Adipose tissue (tissue), 3 donors: ENCODE measurements around the gene GRM5. TPM values are rescaled to one million over a fixed set of nuclear protein-coding genes. Genes with fewer than 3 reads are reported as not detected.

Source experiments
- H3K27ac ChIP-seq: one replicate; pipeline ENCODE4 v1.5.1; 2013; ENCODE audit warnings: low read depth, low read length
- WGBS, 3 donors: extraction: QIAGEN DNeasy Blood & Tissue Kit; methylation state at CpG; one replicate each; pipeline ENCODE4 v1.1.7; 2013; 5-methylcytosine and 5-hydroxymethylcytosine counted together
- polyA plus RNA-seq, 3 donors: library from polyadenylated mRNA; stranded (reverse); fragments of 200-250 nt; gene quantifications; one replicate each; pipeline ENCODE4 v1.2.3, GENCODE V29; 2013
- donor health status: healthy with polysubstance abuse.
- donor health status: Bipolar disorder and iron deficiency.
- donor health status: healthy.

Gene GRM5
- polyA plus RNA-seq, 3 donors = 0.01 TPM; not detected in 2

DNA sequence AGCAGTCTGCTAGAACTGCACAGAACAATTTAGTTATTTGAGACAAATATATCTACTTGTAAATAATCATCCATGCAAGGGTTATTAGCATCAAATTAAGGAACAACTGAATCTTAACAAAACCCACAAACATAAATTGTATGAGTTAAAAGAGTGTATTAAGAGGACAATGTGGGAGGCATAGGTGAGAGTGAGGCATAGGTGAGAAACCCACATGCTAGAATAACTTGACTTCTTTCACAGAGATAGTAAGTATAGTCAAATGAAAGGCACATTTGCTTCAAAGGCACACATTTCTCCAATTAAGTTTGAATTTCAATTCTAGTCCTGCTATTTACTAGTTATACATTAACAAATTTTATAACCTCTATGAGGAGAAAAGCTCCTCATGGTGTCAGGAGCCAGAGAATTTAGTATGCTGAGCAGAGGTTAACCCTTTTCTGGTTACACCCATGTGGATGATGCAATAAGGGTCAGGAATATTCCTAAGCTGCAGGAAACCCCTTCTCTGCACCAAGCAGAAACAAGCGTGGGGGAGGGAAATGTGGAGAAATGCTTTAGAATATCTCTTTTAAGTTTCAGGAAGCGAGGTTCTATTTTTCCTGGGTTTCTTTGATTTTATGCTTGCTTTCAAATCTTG, 264.2 kb downstream of the GRM5 start:
- H3K27ac ChIP-seq = no peak overlapping the region
- 72 to 80% (median 78%) methylated on average over 2 of the region's 2 CpGs for WGBS, 3 donors

GRCh38 chr11:88799771-88800500, 265.8 kb downstream of the GRM5 start:
- 30 to 51% (median 46%) methylated on average over 1 of the region's 1 CpG for WGBS, 3 donors
- H3K27ac ChIP-seq = no peak overlapping the region

DNA sequence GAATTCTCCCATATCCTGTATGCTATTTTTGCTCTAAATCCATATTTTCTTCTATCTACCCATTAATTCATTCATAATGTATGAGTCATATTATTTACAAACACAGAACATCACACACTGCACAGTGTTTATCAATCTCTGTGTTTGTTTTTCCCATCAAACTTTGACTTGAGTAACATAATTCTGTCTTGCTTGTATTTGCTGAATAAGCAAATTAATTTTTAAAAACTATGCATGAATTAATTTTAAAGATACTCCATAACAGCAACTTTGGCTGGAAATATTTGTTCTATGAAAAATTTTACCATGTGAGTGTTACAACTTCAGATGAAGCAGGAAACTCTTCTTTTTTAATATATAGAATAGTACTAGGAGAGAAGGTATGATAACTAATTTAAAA, 275.6 kb downstream of the GRM5 start:
- H3K27ac ChIP-seq = no peak overlapping the region

DNA sequence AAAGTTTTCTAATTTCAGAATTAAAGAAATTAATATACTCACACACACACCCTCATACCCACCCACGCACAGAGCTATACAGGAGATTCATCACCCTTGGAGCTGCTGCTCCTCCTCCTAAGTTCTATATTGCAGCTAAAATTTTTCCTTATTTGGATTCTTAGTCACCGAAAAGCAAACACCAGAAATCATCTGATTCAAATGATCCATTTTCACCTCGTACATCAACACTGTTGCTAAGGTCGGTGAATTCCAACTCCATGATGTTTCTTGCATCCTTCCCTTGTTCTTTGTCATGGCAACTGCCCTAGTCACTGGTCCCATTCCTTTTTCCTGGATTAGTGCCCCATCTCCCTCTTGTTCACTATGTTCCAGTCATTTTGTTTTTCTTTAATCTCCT, 286.2 kb downstream of the GRM5 start:
- WGBS, 3 donors = 75 to 79% (median 78%) methylated on average over 4 of the region's 4 CpGs
- no peak overlapping the region for H3K27ac ChIP-seq

DNA sequence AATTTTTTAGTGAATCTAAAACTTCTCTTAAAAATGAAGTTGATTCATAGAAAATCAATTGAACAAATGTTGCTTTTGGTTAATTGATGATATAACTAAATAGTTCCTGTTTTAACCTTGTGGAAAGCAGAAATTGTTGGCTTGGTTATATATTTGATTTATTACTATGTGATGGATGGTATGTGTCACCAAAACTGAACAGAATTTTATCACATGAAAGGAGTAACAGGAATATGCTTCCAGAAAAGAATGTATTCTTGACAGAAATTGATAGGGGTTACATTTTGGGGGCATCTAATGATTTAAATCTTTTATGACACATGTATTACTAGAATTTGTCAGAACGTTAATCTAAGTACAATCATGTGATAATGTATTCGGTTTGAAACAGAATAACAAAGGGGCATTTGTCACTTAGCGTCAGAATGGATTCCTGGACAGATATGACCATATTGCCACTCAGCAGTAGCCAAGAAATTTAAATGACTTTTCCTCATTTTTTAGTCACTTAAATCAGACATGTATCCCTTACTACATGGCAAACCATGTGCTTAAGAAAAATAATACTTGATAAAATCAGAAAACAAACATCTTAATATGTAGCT, 295.2 kb downstream of the GRM5 start:
- WGBS, 3 donors = 22 to 60% (median 57%) methylated on average over 3 of the region's 3 CpGs

DNA sequence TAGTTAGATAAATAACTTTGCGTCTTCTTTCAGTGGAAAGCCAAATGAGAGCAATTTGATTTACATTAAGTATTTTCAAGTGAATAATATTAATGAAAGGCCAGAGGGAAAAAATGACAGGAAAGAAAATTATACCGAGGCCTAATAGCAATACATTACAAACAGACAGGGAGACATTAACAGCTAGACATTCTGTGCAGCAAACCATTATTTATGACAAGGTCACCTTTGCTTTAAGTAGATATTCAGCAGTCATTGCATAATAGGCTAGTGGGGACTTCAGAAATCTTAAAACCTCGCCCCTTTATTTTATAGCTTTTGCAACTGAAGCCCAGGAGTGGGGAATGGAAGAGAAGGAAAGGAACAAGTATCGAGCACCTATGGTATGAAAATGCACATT, 321.6 kb downstream of the GRM5 start:
- H3K27ac ChIP-seq = no peak overlapping the region
- 86 to 93% (median 88%) methylated on average over 4 of the region's 4 CpGs for WGBS, 3 donors

More for the DNA sequence above, 295.2 kb downstream of the GRM5 start:
- no peak overlapping the region for H3K27ac ChIP-seq

DNA sequence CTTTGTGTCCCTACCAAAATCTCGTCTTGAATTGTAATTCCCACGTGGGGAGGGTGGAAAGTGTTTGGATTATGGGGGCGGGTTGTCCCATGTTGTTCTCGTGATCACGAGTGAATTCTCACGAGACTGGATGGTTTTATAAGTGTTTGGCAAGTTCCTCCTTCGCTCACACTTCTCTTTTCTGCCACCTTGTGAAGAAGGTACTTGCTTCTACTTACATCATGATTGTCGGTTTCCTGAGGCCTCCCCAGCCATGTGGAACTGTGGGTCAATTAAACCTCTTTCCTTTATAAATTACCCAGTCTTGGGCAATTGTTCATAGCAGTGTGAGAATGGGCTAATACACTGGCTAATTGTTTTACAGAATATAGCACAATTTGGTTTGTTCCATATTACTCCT, 326.3 kb downstream of the GRM5 start:
- 74 to 82% (median 75%) methylated on average over 8 of the region's 8 CpGs for WGBS, 3 donors
- no peak overlapping the region for H3K27ac ChIP-seq

DNA sequence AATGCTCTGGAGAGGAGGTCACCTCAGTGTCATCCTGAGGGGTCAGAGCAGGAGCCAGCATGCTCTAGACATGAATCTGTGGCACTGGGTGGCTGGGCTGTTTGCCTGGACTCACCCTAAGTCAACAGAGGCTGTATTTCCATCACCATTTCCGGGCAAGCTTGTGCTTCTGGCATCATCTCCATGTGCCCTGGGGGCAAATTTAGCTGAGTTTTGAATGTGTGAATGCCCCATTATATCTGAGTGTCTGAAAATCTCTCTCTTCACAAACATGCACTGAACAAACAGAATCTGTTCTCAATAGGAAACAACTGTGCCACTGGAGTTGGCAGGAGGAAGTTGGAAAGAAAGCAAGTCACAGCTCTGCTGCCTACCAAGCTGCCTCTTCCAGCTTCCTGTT, 356.2 kb downstream of the GRM5 start:
- no peak overlapping the region for H3K27ac ChIP-seq
- WGBS, 3 donors = 50 to 78% (median 75%) methylated on average over 1 of the region's 1 CpG

- WGBS, 3 donors = 88 to 93% (median 91%) methylated on average over 1 of the region's 1 CpG
- H3K27ac ChIP-seq = no peak overlapping the region
These were observed 361.3 kb downstream of the GRM5 start for GRCh38 chr11:88704485-88704884.

DNA sequence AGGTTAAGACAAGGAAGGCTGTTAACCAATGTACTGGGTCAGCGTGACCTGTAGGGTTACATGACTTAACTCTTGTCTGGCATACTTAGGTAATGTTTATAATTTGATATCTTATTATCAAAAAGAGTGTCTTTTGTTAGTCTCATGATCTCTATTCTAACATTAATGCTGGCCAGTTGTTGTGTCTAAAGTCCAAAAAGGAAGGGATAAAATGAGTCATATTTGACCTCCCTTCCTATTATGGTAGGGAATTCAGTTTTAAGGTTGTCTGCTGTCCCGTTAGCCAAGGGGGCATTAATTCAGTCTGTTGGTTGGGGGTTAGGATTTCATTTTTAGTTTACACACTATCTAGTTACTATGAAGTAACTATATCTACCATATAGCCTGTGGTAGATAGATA, 364.0 kb downstream of the GRM5 start:
- 75 to 78% (median 75%) methylated on average over 2 of the region's 2 CpGs for WGBS, 3 donors
- no peak overlapping the region for H3K27ac ChIP-seq

GRCh38 chr11:88697139-88697538, 368.6 kb downstream of the GRM5 start:
- 51 to 65% (median 57%) methylated on average over 3 of the region's 3 CpGs for WGBS, 3 donors

DNA sequence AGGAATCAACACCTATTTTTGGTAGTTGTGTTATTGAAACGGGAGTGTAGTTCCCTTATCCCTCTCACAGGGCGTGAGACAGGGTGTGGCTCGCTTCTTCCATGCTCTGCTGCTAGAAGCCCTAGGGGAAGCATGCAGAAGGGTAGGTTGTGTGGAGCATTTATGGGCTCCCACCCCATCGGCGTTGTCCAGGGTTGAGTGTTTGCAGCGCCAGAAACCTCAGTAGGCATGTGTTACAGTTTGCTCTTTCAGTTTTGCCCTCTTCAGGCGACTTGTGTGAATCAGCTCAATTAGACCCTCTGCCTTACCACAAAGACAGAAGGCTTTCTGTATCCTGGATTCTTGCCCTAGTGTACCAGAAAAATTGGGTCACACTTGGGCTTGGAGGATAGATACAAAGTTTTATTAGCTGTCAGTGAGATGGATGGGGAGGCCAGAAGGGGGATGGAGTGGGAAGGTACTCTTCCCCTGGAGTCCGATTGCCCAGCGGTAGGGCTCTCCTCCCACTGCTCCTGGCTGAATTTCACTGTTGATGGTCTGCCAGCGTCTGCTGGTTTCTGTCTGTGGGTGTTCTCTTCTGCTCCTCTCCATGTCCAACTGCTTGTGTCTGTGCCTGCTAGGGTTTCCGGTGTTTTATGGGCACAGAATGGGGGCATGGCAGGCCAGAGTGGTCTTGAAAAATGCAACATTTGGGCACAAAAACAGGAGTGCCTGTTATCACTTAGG, 369.9 kb downstream of the GRM5 start:
- 65 to 71% (median 67%) methylated on average over 11 of the region's 11 CpGs for WGBS, 3 donors
- no peak overlapping the region for H3K27ac ChIP-seq

More at GRCh38 chr11:88697139-88697538, 368.6 kb downstream of the GRM5 start:
- H3K27ac ChIP-seq = no peak overlapping the region

DNA sequence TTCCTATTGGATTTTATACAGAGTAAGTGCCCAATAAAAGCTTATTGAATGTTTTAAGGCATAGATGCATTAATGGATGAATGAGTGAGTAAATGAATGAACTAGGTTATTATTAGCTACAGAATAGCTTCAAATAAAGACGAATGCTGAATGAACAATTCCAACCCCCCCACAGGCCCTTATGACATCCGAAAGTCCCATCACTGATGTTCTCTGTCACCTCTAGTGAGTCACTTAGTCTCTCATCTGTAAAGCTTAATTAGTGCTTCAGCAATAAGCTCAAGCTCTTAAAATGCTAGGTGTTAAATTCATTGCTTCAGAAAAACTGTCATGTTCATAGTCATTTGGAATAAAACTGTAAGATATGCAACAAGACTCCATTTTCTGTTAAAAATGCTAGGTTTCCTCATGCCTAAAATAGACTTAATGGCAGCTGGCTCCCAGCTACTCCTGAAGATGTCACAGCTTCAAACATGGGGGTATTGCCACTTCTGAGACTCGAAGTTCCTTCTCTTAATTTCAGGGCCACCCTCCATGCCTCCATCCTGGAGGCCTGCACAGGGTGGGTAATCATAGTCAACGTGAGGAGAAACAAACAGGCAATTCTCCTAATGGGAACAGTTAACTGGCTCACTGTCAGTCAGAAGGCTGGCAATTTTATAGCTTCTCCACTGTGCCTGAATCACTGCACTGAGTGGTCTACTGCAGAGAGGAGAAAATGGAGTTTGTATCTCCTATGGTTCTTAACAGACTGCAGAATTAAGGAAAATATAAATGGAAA, 373.3 kb downstream of the GRM5 start:
- no peak overlapping the region for H3K27ac ChIP-seq
- 64 to 74% (median 67%) methylated on average over 4 of the region's 4 CpGs for WGBS, 3 donors

GRCh38 chr11:88689548-88690240, 376.1 kb downstream of the GRM5 start:
- H3K27ac ChIP-seq = no peak overlapping the region
- whole genome bisulfite sequencing, 3 donors = 38 to 75% (median 74%) methylated on average over 6 of the region's 6 CpGs

- WGBS, 3 donors = 43 to 89% (median 88%) methylated on average over 1 of the region's 1 CpG
- H3K27ac ChIP-seq = no peak overlapping the region
These were observed 382.8 kb downstream of the GRM5 start for GRCh38 chr11:88683024-88683423.

DNA sequence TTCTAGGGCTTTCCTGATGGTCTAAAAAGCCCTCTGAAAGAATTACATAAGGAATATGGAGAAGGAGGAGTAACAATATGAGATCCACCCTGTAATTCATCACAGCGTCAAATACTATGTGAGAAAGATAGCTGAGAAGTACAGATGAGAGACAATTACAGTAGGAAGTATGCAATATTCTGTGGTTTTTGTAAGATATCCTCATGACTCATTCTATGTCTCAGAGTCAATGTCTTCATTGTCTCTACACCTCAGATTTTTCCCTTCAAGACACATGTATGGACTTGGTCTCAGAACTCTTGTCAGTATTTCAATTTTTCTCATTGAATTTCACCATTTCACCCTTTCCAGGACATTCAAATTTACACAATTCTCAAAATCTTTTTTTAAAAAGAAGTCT, 385.0 kb downstream of the GRM5 start:
- H3K27ac ChIP-seq = no peak overlapping the region
- 93 to 95% (median 94%) methylated on average over 1 of the region's 1 CpG for WGBS, 3 donors

GRCh38 chr11:88666364-88666763, 399.4 kb downstream of the GRM5 start:
- H3K27ac ChIP-seq = no peak overlapping the region
- WGBS, 3 donors = 52 to 74% (median 60%) methylated on average over 1 of the region's 1 CpG
